ENCODE measurements around the gene ING1.
"Not testable (repeated sequence)": the region's sequence is repeated elsewhere in the genome, so short reads cannot be mapped to it uniquely, and the experiment has no call there.

Gene ING1

GRCh38 chr13:110719036-110719710, 5.7 kb downstream of the ING1 start:
- DNase-seq = no peak

GRCh38 chr13:110722971-110723370, 9.5 kb downstream of the ING1 start:
- DNase-seq = no peak

DNA sequence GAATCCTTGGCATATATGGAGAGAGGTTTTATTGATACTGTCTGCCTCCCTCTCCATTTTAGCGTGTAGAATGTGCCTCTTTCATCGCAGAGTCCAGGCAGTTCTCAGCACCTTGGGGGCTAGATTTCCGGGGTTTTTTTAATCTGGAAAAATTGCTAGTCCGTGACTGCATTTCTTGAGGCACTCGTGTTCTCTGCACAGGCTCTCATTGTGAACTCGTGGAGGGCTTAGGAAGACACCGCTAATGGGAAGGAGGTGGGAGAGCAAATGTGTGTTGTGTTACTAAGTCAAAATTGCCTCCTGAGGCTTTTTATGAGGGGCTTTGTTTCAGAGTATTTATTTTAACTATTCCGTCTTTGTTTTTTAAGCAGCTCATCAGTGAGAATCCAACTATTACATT, 10.1 kb downstream of the ING1 start:
- DNase-seq = no peak

GRCh38 chr13:110726153-110726552, 12.7 kb downstream of the ING1 start:
- not testable (repeated sequence) for DNase-seq

- no peak for DNase-seq
These were observed 13.2 kb downstream of the ING1 start for GRCh38 chr13:110726726-110727125.

DNA sequence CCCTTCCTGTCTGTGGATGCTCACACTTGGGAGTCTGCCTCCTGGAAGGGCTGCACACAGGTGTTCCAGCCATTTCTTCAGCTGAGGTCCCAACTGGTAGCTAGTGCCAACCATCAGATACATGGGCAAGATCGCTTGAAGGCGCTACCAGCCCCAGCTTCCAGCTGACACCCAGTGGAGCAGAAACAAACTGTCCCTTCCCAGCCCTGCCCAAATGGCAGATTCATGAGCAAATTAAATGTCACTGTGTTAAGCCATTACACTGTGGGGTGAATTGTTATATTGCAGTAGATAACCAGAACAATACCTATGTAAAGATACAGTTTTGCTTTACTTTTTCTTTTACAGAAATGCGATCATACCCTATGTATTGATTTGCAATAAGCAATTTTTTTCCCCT, 17.6 kb downstream of the ING1 start:
- DNase-seq = no peak

- no peak for DNase-seq
These were observed 21.1 kb downstream of the ING1 start for GRCh38 chr13:110734561-110734960.

GRCh38 chr13:110737555-110737954, 24.1 kb downstream of the ING1 start:
- DNase-seq = no peak

- DNase-seq = no peak
These were observed 30.2 kb downstream of the ING1 start for GRCh38 chr13:110743687-110744086.

DNA sequence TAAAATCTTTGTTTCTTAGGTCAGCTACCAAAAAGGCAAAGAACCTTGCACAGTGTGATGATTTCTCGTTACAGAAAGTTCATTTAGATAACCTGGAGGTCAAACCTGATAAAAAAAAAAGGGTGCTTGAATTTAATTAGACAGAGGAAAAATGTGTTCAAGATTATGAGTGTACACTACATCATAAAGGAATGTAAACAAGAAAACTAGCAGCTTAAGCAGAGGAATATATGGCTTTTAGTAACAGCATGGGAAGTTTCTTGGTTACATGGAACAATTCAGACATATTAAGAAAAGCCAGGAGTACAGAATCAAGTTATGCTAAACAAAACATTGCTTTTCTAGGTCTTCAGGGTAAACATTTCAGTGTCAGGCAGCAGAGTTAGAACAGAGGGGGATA, 32.9 kb downstream of the ING1 start:
- no peak for DNase-seq

DNA sequence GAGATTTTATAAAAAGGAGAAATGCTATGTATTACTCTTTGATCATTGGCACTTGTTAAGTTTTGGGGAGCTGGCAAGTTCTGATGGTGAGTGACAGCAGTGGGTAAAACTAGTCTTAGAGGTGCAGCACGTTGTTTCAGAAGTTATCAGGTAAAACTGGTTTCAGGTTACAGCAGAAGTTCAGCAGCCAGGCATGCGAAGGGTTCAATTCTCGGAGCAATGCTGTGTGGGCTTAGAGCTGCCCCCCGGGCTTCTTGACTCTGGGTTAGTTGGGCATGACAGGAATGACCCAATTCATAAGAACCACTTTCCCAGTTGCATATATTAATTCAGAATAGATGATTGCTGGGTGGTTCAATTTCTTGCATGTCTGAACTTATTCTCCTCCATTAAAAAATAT, 34.8 kb downstream of the ING1 start:
- no peak for DNase-seq

- DNase-seq = no peak
These were observed 42.7 kb downstream of the ING1 start for GRCh38 chr13:110756219-110756631.

DNA sequence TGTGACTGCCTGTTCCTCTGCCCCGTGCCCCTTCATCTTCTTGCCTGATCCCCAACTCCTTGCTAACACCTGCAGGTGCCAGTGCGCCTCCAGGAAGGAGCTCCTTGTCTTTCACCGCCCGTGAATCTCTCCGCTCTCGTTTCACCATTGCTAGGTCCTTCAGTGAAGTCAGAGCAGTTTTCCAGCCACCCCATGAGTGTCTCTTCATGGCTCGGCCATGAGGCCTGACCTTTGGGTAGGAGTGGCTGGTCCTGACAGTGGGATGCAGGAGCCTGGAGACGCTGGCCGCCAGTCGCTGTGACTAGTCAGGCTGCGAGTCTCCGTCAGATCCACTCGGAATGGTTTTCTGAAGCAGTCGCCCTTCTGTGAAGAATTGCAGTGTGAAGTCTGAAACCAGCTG, 43.8 kb downstream of the ING1 start:
- no peak for DNase-seq

DNA sequence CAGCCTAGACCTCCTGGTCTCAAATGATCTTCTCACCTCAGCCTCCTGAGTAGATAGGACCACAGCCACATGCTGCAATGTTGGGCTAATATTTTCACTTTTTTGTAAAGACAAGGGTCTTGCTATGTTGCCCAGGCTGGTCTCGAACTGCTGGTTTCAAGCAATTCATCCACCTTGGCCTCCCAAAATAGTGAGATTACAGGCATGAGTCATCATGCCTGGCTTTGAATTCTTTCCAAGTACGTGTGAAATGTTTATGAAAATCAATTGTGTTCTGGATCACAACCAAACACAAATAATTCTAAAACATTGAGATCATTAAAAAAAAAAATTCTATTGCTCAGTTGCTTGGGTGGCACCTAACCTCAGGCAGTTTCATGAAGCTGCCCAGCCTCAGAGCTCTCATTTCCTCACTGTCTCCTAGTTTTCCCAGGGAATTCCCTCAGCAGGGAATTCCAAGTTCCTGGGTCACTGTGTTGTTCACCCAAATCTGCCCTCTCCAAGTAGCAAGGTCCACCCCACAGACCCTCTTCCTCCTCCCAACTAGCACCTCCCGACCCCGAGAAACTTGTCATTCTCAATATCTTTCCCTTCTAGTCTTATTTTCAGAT, 44.8 kb downstream of the ING1 start:
- no peak for DNase-seq

DNA sequence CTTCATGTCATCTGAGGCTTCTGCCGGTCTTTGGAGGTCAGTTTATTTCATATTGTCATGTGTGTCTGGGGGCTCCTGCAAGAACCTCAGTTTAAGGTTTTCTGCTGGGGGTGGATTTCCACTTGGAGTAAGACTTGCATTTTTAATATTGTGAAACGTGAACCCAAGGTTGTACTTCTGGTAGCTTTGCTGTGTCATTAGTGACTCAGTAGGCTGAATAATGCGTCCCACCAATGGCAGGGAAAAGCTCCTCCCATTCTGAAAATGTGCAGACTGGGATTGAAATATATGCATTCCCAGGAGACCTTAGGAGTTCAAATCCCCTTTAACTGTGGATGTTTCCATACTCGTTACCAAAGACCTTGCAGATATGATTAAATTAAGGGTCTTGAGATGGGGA, 46.2 kb downstream of the ING1 start:
- no peak for DNase-seq

DNA sequence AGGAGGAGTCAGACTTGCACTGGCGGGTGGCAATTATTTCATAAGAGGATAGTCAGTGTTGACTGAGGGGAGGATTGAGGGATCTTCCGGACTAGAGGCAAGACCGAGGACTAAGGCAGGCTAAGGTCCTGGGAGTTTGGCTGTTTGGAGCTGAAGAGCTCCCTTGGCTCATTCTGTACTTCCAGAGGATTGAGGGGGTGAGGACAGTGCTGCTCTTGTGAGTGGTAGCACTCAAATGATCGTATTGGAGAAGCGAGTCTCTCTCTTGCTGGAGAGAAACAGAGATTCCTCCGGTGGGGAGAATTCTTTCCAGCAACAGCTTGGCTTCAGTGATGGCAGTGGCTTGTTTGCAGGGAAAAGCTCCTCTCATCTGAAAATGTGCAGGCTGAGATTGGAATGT, 47.1 kb downstream of the ING1 start:
- no peak for DNase-seq

- no peak for DNase-seq
These were observed 53.4 kb downstream of the ING1 start for GRCh38 chr13:110766671-110767430.

DNA sequence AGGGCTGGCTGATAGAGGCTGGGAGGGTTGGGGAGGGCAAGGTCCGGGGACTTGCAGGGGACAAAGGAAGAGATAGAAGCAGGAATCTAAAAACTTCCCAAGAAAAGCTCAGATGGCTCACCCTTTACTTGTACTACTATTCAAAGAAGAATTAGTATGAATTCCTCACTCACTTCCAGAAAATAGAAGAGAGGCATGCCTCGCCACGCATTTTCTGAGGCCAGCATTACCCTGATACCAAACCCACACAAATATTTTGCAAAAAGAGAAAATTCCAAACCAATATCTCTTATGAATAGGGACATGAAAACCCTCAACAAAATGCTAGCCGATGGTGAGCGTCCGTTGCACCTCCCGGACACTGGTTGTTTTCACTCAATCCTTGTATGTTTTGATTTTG, 54.0 kb downstream of the ING1 start:
- no peak for DNase-seq

- no peak for DNase-seq
These were observed 55.6 kb downstream of the ING1 start for GRCh38 chr13:110769097-110769496.

GRCh38 chr13:110770678-110771077, 57.2 kb downstream of the ING1 start:
- no peak for DNase-seq

- DNase-seq = no peak
These were observed 57.7 kb downstream of the ING1 start for GRCh38 chr13:110771194-110771593.

DNA sequence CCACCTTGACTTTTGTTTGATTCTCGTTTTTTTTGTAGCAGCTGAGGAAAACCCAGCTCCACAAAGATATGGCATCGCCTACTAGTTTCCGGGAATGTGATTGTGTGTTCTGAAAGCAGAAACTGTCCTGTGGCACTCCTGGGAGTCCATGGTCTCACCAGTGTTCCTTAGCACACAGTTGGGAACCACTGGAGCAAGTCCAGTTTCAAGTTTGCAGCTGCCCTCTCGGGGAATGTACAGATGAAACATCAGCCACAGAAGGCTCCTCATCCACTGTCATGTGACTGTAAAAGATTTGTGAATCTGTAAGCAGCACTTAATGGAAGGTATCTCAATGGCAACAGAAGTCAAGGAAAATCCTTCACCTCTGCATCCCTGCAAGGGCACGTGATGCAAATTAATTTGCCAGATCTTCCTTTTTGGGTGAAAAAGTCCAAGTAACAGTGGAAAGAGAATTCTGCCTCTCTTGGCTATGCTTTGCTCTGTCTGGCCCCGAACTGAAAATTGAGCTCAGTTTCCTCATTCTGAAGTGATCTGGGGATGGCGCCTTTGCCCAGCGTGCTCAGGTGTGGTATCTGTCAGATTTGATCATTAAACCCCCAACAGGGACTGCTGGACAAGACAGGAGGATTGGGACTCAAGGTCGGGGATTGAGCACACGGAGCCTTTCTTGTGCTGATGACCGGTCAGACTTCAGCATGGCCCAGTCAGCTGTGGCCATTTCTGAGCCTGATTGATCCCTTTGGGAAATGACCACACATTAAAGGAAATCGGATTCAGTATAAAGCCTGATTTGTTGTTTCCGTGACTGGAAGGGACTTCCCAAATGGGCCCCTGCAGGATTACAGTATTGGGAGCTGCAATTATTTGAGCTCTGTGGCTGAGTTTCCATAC, 58.8 kb downstream of the ING1 start:
- no peak for DNase-seq

All from KG1 (cell line).